GM19468 (cell line): ENCODE results near the gene ITIH1.

Experiments
- ATAC-seq: cut with Tn5 transposase; IDR thresholded peaks from one replicate; pipeline ENCODE4 v1.9.1; 2021; ENCODE audit warnings: mild to moderate bottlenecking, moderate library complexity, moderate number of reproducible peaks; ENCODE audit not compliant: unreplicated experiment; ENCODE audit errors: extremely low read depth

ITIH1 gene

DNA sequence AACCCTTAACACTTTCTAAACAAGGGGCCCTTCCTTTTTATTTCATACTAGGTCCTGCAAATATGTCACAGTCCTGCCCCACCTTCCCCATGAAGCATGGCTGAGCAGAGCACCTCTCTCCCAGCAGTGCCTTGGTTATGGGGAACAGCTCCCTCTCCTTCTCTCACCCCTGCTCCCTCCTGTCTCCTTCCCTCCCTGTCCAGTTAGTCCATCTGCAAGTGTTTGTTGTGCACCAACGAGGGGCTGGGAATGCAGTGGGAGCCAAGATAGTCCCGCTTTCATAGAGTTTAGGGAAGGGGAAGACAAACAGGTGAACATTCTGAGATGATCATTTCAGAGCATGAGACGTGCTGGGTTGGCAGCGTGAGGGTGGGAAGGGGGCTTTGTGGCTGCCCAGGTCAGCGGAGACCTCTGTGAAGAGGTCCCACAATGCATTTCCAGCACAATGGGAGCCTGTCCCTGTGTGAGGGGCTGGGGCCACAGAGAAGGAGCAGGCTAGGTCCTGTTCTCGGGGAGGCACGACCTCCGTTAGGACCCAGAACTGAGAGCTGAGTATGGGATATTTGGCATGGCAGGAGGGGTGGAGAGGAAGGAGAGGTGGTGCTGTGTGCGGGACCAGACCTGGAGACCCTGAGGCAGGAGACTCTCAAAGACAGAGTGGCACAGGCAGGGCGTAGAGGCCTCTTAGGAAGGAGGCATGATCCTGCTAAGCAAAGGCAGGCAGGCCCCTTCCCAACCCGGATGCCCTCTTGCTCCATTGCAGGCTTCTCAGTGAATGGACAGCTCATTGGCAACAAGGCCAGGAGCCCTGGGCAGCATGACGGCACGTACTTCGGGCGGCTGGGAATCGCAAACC lies 11.7 kb downstream of the ITIH1 start:
- ATAC-seq: no peak

DNA sequence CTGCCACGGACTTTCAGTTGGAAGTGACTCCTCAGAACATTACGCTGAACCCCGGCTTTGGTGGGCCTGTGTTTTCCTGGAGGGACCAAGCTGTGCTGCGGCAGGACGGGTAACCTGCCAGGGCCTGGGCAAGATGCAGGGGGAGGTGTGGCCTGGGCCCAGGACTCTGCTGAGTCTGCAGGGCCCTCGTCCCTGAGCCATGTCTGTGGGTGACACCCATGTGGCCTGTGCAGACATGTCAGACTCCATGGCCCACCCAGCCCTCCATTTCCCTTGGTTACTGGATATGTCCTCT lies 12.3 kb downstream of the ITIH1 start:
- no peak for ATAC-seq

DNA sequence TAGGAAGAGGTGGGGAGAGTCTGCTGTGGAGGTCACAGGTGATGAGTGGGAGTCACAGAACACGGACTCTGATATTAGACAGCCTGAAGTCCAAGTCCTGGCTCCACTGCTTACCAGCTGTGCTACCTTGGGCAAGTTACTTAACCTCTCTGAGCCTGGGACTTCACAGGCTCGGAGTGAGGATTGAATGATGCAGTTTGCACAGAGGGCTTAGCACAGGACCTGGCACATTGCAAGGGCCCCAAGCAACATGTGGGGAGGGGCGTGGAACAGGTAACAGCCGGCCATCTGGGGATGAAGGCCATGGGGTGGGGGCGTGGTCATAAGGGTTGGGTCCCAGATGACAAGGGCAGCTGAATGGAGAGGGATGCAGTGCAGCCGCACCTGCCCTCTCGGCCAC lies 12.9 kb downstream of the ITIH1 start:
- ATAC-seq: no peak

DNA sequence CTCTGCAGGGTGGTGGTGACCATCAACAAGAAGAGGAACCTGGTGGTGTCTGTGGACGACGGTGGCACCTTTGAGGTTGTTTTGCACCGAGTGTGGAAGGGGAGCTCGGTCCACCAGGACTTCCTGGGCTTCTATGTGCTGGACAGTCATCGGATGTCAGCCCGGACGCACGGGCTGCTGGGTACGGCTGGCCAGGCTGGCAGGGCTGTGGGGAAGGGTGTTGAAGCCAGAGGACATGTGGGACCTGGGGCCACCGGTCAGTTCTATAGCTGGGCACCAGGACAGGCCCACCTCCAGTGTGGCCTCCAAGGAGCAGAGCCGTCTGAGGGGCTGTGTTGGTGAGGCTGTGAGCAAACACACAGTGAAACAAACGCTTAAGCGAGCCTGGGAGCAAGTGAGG lies 13.3 kb downstream of the ITIH1 start:
- no peak for ATAC-seq

DNA sequence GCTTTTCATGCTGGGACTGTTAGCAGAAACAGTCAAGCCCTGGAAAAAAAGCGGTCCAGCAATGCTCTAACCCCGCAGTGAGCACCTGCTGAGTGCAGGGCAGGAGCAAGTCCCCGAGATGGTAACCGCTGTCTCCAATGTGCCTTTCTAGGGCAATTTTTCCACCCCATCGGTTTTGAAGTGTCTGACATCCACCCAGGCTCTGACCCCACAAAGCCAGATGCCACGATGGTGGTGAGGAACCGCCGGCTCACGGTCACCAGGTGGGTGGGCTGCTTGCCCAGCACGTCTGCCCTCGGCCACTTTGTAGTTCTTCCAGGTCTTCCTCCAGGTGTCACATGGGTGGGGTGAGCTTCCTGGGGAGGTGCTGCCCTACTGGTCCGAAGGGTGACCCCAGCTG lies 14.0 kb downstream of the ITIH1 start:
- no peak for ATAC-seq

DNA sequence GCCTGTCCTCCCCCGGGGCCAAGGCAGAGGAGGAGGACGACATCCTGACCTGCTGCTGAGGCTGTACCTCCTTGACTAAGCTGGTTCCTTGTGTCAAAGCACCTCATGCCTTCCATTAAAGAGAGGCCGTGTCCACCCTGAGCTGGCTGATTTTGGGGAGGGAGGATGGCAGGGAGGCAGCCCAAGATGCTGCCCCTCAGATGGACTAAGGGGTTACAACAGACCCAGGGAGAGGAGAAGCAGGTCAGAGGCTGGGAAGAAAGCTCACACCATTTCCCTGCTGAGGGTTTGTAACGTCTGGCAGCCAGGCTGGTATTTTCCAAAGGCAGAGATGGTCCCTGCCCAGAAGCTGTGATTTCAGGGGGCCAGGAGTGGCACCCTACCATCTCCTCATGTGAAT lies 14.5 kb downstream of the ITIH1 start:
- no peak for ATAC-seq

DNA sequence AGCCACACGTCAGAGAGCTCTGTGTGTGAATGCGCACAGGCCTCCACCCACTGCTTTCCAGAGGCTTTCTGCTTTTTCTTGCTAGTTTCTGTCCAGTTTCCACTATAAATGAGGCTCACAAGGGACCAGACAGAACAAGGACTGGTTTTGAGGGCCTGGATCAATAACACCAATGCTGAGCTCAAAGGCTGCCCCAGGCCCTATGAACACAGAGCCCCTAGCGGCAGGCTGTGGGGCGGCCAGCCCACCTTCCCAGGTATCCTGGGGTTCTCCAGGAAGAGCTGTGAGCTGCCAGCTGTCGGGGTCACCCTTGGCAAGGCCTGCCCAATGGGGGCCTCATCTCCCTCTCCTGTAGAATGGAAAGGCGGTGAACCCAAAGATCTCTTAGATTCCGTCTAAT lies 15.0 kb downstream of the ITIH1 start:
- no peak for ATAC-seq

DNA sequence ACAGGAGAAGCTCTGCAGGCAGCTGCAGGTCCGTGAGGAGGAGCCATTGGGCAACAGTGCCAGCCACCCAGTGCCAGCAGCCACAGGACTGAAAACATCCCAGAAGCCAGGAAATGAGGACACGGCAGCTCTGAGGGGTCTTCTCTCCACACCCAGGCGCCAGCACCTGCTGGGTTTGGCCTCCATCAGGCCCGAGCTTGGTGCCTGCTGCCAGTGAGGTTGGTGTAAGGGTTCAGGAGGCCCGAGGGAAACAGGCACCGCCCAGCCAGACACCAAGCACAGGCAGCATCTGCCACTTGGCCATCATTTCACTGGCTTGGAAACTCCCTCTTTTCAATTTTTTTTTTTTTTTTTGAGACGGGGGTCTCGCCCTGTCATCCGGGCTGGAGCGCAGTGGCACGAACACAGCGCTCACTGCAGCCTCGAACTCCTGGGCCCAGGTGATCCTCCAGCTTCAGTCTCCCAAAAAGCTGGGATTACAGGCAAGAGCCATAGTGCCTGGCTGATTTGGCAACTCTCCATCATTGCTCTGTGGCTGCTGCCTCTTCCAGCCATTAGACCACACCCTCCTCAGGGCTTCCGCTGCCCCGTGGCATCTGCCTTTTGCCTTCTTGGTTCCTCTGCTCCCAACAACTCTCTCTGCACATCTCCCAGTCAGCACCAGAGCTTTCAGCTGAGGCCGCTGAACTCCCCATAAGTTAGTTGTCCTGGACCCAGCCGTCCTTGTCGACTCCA lies 15.7 kb downstream of the ITIH1 start:
- ATAC-seq: no peak

DNA sequence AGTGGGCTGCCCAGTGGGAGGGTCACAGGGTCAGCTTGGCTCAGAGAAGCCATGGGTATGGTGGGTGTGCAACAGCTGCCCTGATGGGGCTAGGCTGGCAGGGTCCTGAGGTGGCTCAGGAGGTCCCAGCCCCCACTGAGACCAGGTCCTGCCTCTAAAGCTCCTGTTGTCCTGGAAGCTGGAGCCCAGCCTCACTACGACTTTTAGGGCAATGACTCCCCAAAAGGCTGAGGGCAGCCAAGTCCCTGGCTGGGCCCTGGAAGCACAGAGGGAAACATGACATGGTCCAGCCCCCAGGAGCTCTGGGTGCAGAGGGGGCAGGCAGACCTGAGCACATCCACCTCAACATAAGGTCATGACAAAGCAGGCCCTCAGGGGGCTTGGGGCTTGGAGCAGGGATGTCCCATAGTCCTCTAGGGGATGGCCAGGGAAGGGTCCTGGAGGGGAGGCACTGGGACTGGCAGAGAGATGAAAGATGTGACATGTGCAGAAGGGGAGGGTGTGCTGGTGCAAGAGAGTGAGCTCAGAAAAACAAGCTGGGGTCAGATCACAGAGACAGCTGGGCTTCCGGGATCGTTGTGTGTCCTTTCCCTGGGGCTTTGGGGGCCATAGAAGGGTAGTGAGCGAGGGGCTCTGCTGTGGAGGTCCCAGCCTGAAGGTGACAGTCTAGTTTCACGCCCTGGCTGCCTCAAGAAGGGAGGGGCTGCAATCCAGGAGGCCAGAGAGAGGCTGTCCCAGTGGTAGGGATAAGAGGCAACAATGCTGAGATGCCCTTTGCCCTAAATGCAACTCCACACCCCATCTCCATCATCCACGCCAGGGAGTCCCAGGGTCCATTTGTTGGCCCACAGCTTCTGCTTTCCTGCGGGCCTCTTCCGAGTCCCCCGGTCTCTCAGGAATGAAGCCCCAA lies 16.6 kb downstream of the ITIH1 start:
- no peak for ATAC-seq

DNA sequence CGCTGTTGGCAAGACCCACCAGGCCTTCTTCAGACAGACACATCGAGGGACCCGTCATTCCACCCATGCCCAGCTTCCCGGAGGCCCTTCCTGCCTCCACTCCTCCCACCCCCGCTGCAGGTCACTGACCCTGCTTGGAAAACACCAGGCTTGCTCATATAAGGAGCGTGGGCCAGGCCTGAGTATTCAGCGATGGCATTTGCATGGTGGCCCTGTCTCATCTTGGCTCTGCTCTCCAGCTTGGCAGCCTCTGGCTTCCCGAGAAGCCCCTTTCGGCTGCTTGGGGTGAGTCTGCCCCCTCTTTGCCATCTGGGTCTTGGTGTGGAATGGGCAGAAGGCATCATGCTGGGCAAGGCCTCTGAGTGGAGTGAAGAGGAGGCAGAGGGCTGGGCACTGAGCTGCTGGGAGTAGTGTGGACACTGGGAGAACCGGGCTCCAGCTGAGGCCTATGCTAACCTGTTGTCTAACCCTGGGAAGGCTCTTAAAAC lies 17.3 kb downstream of the ITIH1 start, which contains the start of gene ITIH3:
TSS of gene ITIH3 (plus strand) at position 185 of the 488 bp plus-strand sequence. CDS start at position 193, 8 bp downstream.
- no peak for ATAC-seq

DNA sequence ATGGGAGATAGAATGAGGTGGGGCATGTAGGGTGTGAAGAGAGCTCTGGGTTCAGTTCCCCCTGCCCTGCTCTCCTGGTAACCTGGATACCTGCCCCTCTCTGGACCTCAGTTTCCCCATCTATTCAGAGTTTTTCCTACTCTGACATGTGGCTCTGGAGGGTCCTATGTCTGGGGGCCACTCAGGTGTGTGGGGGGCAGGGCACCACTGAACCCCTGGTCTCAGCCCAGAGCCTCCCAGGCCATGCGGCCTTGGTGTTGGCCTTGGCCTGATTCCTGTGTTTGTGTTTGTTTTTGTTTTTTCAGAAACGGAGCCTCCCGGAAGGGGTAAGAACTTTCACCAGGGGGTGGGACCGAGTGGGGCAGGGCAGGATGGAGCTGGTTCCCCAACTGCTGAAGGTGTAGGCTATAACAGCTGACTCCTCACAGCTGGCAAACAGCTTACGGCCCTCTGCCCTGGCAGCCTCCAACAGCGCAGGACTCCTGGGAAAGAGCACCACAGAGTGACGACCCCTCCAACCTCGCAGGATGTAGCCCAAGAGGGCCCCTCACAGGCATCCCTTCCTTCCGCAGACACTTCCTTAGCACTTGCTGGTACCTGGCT lies 18.0 kb downstream of the ITIH1 start:
- ATAC-seq: no peak

DNA sequence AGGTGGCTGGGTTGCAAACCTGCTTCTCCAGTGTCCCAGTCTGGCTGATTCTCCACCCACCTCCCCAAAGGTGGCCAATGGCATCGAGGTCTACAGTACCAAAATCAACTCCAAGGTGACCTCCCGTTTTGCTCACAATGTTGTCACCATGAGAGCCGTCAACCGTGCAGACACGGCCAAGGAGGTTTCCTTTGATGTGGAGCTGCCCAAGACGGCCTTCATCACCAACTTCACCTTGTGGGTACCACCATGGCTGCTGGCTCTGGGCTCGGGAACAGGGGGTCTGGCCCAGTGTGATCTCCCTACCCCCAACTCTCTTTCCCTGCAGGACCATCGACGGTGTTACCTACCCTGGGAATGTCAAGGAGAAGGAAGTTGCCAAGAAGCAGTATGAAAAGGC lies 19.0 kb downstream of the ITIH1 start:
- no peak for ATAC-seq

DNA sequence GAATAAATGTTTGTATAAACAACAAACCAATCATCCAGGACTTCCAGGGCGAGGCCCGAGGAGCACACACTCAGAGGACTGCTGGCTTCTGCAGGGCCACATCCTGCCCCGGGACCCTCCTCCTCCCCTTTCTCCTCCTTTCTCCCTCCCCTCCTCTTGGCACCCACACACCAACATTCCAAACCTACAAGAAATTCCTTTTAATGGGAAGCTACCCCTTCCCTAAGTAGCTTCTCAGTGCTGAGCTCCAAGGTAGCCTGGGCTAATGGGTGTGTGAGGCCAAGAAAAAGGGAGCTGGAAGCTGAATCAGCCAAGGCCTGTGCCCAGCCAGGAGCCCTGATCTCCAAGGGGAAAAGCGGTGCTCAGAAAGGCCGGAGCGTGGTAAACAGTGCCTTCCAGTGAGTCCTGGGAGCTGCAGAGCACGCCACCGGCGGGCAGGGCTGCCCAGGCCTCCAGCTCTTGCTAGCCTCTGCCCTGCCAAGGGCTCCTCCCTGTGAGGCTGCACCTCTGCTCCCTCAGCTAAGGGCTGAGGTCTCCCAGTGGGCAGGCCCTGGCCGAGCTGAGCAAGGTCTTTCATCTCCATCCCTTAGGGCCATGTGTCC lies 21.1 kb downstream of the ITIH1 start:
- ATAC-seq: no peak

DNA sequence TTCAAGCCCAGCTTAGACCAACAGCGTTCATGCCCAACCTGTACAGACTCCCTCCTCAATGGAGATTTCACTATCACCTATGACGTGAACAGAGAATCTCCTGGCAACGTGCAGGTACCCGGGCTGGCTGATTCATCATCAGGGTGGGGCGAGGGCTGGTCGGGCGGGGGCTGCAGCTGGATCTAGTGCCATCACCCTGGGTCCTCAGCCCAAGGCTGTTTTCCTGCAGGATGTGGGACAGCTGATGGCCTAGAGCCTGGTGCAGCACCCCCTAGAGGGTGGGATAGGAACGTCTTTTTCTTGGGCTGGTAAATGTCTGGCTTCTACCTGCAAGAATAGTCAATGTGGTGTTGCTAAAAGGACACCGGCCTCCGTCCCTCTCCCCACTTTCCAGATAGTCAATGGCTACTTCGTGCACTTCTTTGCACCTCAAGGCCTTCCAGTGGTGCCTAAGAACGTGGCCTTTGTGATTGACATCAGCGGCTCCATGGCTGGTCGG lies 21.6 kb downstream of the ITIH1 start:
- no peak for ATAC-seq

DNA sequence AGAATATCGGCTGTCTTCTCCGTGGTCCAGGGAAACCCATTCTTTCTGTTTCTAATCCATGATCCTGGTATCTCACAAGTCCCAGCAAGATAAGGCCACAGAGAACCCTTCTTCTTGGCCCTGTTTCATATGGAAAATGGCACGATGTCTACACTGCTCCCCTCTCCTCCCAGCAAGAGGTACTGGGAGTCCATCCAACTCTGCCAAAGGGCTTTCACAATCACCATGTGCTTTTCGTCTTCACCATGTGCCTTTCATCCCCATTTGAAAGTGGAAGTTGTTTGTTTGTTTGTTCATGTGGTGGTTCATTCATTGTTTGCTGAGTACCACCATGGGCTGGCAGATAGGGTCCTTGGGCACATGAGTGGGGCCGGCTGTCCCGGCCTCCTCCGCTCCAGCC lies 22.7 kb downstream of the ITIH1 start:
- no peak for ATAC-seq

DNA sequence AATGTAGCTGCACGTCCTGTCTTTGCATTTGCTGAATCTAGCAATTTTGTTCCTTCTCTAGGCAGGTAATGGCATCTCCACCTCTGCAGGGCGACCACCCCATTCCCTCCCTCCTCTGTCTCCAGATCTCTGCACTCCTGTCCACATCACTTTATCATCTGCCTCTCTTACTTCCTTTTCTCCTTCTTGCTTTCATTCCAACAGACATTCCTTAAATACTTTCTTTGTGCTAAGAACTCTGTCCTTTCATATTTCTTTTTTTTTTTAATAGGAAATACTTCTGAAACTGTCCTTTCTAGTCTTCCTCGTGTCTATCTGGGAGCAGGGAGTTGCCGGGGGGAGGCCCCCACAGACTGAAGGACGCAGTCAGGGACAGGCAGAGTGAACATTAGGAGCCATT lies 24.4 kb downstream of the ITIH1 start:
- no peak for ATAC-seq

DNA sequence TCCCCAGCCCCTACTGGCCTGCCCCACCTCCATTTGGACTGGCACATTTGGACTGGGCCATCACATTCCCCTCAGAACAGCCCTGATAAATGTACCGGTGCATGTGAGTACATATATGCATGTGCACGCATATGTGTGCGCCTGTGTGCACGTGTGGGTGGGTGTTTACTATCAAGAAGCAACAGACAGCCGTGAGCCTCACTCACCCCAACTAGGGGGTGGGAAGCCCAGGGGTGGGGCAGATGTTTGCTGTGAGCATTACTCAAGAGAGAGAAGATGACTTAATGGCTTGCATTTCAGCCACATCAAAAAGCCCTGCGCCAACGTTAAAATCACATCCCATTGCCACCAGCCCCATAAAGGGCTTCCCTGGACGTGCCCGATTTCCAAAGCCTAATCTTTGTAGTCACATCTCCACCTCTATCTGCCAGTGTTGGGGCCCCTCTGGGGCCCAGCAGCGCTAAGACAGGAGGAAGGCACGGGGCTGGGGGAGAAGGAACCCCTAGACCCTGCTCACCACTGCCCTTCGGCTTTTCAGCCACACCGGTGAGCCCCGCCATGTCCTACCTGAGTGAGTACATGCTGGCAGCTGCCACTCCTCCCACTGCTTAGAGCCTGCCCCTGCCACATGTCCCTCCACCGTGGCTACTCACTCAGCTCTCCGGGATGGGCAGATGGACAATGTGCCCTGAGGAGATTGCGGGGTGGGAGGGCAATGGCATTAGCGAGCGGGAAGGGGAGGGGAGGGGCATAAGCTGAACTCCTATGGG lies 28.1 kb downstream of the ITIH1 start:
- no peak for ATAC-seq

DNA sequence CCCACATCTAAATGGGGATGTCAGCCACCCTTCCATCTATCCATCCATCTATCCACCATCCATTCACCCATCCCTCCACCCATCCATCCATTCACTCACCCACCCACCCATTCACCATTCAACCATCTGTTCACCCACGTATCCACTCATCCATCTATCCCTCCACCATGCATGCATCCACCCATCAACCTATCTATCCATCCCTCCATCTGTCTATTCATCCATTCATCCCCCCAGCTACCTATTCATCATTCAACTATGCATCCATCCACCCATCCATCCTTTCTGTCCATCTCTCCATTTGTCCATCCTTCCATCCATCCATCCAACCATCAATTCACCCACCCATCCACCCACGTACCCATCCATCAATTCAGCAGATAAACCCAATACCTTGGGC lies 31.8 kb downstream of the ITIH1 start:
- no peak for ATAC-seq
